SJSA1 (cell line): Measurements from ENCODE around the gene PLXNB3. TPM values are rescaled to one million over a fixed set of nuclear protein-coding genes. Genes with fewer than 3 reads are reported as not detected.

Experiments
- DNase-seq, 2 experiments: peaks; one replicate each; pipeline ENCODE4 v3.0.0-alpha.2; 2015 to 2020; ENCODE audit warnings: low spot score in 2 of 2, low read depth in 1 of 2
- H3K27ac ChIP-seq: fragments of 250-450 bp; sonication (Bioruptor Pico); 2 replicates; pipeline ENCODE4 v1.5.1; 2020; ENCODE audit warnings: mild to moderate bottlenecking, moderate library complexity
- H3K27me3 ChIP-seq: fragments of 250-450 bp; sonication (Bioruptor Pico); replicated peaks from 2 replicates; pipeline ENCODE4 v1.5.1; 2020; ENCODE audit warnings: mild to moderate bottlenecking, moderate library complexity
- H3K36me3 ChIP-seq: fragments of 250-450 bp; sonication (Bioruptor Pico); 2 replicates; pipeline ENCODE4 v1.5.1; 2020; ENCODE audit warnings: mild to moderate bottlenecking
- H3K4me1 ChIP-seq: fragments of 250-450 bp; sonication (Bioruptor Pico); replicated peaks from 2 replicates; pipeline ENCODE4 v1.6.1; 2021; ENCODE audit warnings: mild to moderate bottlenecking
- H3K4me3 ChIP-seq: fragments of 250-450 bp; sonication (Bioruptor Pico); 2 replicates; pipeline ENCODE4 v1.5.1; 2020; ENCODE audit warnings: mild to moderate bottlenecking
- H3K9me3 ChIP-seq: fragments of 250-450 bp; sonication (Bioruptor Pico); replicated peaks from 2 replicates; pipeline ENCODE4 v1.5.1; 2020; ENCODE audit warnings: mild to moderate bottlenecking
- total RNA-seq: library from RNA; depleted of rRNA; stranded (reverse); fragments of >200 nt; shearing (Covaris generic); gene quantifications from 2 replicates; pipeline ENCODE4 v1.2.3, GENCODE V29; 2014

The PLXNB3 gene
- total RNA-seq, 1 experiment from 2014 or later, result 1.3 TPM

DNA sequence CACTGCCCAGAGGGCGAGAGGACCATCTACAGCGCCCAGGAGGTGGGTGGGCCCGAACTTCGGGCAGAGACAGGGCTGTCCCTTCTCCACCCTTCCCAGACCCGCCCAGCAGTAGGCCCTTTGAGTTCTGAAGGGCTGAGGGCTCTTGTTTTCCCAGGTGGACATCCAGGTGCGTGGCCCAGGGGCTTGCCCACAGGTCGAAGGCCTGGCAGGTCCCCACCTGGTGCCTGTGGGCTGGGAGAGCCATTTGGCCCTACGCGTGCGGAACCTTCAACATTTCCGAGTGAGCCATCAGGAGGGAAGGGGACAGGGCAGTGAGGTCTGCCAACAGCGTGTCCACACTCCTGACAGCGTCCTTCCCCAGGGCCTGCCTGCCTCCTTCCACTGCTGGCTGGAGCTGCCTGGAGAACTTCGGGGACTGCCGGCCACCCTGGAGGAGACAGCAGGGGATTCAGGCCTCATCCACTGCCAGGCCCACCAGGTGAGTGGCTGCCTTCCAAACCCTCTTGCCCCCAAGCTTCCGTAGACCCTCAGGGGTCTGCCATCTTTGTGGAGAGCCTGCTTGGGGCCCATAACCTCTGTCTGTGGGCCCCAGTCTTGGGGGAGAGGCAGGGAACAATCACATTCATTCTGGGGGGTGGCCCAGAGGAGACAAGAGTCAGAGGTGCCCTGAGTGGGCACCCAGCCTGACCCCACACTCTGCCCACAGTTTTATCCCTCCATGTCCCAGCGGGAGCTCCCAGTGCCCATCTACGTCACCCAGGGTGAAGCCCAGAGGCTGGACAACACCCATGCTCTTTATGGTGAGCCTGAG, 6.8 kb downstream of the PLXNB3 start:
- no peaks in the 10 kb centered on the region for H3K27me3 ChIP-seq
- H3K9me3 ChIP-seq, result no peaks in the 10 kb centered on the region
- H3K4me3 ChIP-seq, result no peak overlapping the region
- no peak for DNase-seq
- no peak overlapping the region for H3K27ac ChIP-seq
- H3K4me1 ChIP-seq, result peaks cover 12% of the 10 kb centered on the region
- no peaks in the 10 kb centered on the region for H3K36me3 ChIP-seq

- Histone ChIP-seq H3K4me3 (no peak overlapping the region), H3K4me1 (peaks cover 3% of the 10 kb centered on the region), H3K27ac (no peak overlapping the region), H3K27me3 (no peaks in the 10 kb centered on the region), H3K9me3 (no peaks in the 10 kb centered on the region), H3K36me3 (no peaks in the 10 kb centered on the region)
- no peak for DNase-seq
Observed at GRCh38 chrX:153771415-153772315, 7.6 kb downstream of the PLXNB3 start.

DNA sequence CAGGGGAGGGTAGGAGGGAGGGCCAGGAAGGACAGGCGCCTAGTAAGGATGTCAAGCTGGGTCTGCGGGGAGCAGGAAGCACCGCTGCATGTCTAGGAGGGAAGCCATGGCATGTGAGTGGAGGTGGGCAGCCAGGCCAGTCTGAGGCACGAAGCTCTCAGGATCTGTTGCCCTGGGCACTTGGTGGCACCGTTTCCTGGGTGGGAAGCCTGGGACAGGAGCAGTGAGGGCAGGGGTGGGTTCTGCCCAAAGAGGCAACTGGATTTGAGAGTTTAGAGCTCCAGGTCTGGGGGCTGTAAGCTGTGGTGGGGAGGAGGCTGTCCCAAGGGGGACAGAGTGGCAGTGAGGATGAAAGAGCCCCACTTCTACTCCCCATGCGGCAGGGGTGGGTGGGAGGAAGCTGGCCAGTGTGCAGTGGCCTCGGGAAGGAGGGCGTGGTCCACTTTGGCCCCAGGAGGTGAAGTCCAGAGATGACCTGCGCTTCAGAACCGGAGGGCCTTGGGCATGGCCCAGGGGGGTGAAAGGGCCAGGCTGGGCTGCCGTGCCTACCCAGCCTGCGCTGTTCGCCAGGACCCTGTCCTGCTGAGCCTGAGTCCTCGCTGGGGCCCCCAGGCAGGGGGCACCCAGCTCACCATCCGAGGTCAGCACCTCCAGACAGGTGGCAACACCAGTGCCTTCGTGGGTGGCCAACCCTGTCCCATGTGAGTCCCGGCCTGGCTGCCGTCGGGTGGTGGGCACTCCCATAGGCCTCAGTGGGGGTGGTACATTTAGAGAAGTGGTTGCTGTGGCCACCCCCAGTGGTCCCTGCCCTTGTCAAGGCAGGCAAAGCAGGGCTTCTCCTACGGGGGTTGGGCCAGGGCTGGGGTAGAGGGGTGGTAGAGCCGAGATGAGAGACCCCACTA, 8.5 kb downstream of the PLXNB3 start:
- DNase-seq, result no peak
- Histone ChIP-seq H3K27ac (no peak overlapping the region), H3K4me1 (no peaks in the 10 kb centered on the region)

DNA sequence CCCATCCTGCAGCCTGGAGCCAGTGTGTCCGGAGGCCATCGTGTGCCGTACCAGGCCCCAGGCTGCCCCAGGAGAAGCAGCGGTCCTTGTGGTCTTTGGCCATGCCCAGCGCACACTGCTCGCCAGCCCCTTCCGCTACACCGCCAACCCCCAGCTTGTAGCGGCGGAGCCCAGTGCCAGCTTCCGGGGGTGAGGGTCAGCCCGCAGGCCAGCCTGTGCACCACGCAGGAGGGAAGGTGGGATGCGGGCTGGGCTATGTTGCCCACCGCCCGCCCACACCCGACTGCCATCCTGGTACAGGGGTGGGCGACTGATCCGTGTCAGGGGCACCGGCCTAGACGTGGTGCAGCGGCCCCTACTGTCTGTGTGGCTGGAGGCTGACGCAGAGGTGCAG, 9.2 kb downstream of the PLXNB3 start:
- Histone ChIP-seq H3K36me3 (no peaks in the 10 kb centered on the region), H3K4me1 (no peaks in the 10 kb centered on the region), H3K27me3 (no peaks in the 10 kb centered on the region), H3K9me3 (no peaks in the 10 kb centered on the region), H3K27ac (no peak overlapping the region), H3K4me3 (no peak overlapping the region)
- DNase-seq, result no peak

More for the DNA sequence above, 8.5 kb downstream of the PLXNB3 start:
- Histone ChIP-seq H3K27me3 (no peaks in the 10 kb centered on the region), H3K36me3 (no peaks in the 10 kb centered on the region), H3K4me3 (no peak overlapping the region), H3K9me3 (no peaks in the 10 kb centered on the region)

- H3K4me3 ChIP-seq, result no peak overlapping the region
- DNase-seq, result no peak
- H3K36me3 ChIP-seq, result no peaks in the 10 kb centered on the region
- H3K27ac ChIP-seq, result no peak overlapping the region
- H3K27me3 ChIP-seq, result no peaks in the 10 kb centered on the region
- no peaks in the 10 kb centered on the region for H3K9me3 ChIP-seq
- no peaks in the 10 kb centered on the region for H3K4me1 ChIP-seq
Observed at GRCh38 chrX:153773741-153774575, 9.9 kb downstream of the PLXNB3 start.

GRCh38 chrX:153774576-153775292, 10.7 kb downstream of the PLXNB3 start:
- Histone ChIP-seq H3K4me3 (no peak overlapping the region), H3K9me3 (no peaks in the 10 kb centered on the region), H3K27ac (no peak overlapping the region), H3K36me3 (no peaks in the 10 kb centered on the region), H3K4me1 (no peaks in the 10 kb centered on the region), H3K27me3 (no peaks in the 10 kb centered on the region)
- DNase-seq, result no peak

GRCh38 chrX:153775293-153776119, 11.5 kb downstream of the PLXNB3 start:
- H3K27me3 ChIP-seq, result no peaks in the 10 kb centered on the region
- DNase-seq, result no peak
- no peaks in the 10 kb centered on the region for H3K4me1 ChIP-seq

GRCh38 chrX:153776120-153776599, 12.1 kb downstream of the PLXNB3 start:
- Histone ChIP-seq H3K4me1 (no peaks in the 10 kb centered on the region), H3K36me3 (no peaks in the 10 kb centered on the region)

More at GRCh38 chrX:153775293-153776119, 11.5 kb downstream of the PLXNB3 start:
- H3K4me3 ChIP-seq, result no peak overlapping the region
- H3K27ac ChIP-seq, result no peak overlapping the region
- H3K9me3 ChIP-seq, result no peaks in the 10 kb centered on the region
- H3K36me3 ChIP-seq, result no peaks in the 10 kb centered on the region

GRCh38 chrX:153776611-153777045, 12.6 kb downstream of the PLXNB3 start:
- DNase-seq, result no peak
- Histone ChIP-seq H3K36me3 (no peaks in the 10 kb centered on the region), H3K9me3 (no peaks in the 10 kb centered on the region), H3K4me1 (no peaks in the 10 kb centered on the region), H3K27ac (no peak overlapping the region), H3K27me3 (no peaks in the 10 kb centered on the region), H3K4me3 (no peak overlapping the region)

More at GRCh38 chrX:153776120-153776599, 12.1 kb downstream of the PLXNB3 start:
- no peak overlapping the region for H3K27ac ChIP-seq
- no peaks in the 10 kb centered on the region for H3K27me3 ChIP-seq
- H3K9me3 ChIP-seq, result no peaks in the 10 kb centered on the region
- no peak overlapping the region for H3K4me3 ChIP-seq
- no peak for DNase-seq

GRCh38 chrX:153777261-153778090, 13.4 kb downstream of the PLXNB3 start:
- H3K9me3 ChIP-seq, result no peaks in the 10 kb centered on the region
- no peak overlapping the region for H3K27ac ChIP-seq
- H3K4me1 ChIP-seq, result no peaks in the 10 kb centered on the region
- no peaks in the 10 kb centered on the region for H3K27me3 ChIP-seq
- no peak overlapping the region for H3K4me3 ChIP-seq
- no peaks in the 10 kb centered on the region for H3K36me3 ChIP-seq
- no peak for DNase-seq

DNA sequence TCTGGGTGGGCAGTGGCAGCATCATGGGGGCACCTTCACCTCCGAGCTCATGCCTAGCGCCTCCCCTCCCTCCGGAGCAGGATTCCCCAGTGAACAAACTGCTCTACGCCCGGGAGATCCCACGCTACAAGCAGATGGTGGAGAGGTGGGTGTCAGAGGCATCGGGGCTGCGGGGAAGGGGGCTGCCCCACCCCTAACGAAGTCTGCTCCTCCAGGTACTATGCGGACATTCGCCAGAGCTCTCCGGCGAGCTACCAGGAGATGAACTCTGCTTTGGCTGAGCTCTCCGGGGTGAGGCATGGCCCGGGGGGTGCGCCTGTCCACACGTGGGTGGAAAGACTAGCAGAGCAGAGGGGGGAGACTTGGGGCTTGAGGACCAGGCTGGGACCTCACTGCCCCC, 14.1 kb downstream of the PLXNB3 start:
- Histone ChIP-seq H3K27ac (no peak overlapping the region), H3K4me1 (no peaks in the 10 kb centered on the region), H3K27me3 (no peaks in the 10 kb centered on the region), H3K4me3 (no peak overlapping the region), H3K36me3 (no peaks in the 10 kb centered on the region), H3K9me3 (no peaks in the 10 kb centered on the region)
- DNase-seq, result no peak
